KMS-11 (cell line): Measurements from ENCODE around the gene ABHD14A.

ENCODE experiments used
- H2AFZ ChIP-seq: fragments of 200-600 bp; sonication (generic); 2 replicates; pipeline ENCODE4 v1.6.1; 2016; ENCODE audit warnings: antibody characterized with exemption, mixed run types, low read depth
- H3K27ac ChIP-seq: fragments of 200-600 bp; sonication (generic); 2 replicates; pipeline ENCODE4 v1.6.1; 2016; ENCODE audit warnings: mild to moderate bottlenecking, mixed run types
- H3K27me3 ChIP-seq: fragments of 200-600 bp; sonication (generic); 2 replicates; pipeline ENCODE4 v1.6.1; 2017; ENCODE audit warnings: mild to moderate bottlenecking, low read depth, mixed run types, moderate library complexity; ENCODE audit not compliant: insufficient read depth
- H3K36me3 ChIP-seq: fragments of 200-600 bp; sonication (generic); 2 replicates; pipeline ENCODE4 v1.6.1; 2017; ENCODE audit warnings: mild to moderate bottlenecking, mixed run types; ENCODE audit not compliant: insufficient read depth
- H3K4me1 ChIP-seq: fragments of 200-600 bp; sonication (generic); 2 replicates; pipeline ENCODE4 v1.6.1; 2016; ENCODE audit warnings: mild to moderate bottlenecking, low read depth, mixed run types; ENCODE audit not compliant: poor library complexity, severe bottlenecking
- H3K4me2 ChIP-seq: fragments of 200-600 bp; sonication (generic); 2 replicates; pipeline ENCODE4 v1.7.0; 2016; ENCODE audit warnings: mild to moderate bottlenecking, mixed run types
- H3K4me3 ChIP-seq: fragments of 200-600 bp; sonication (generic); IDR thresholded peaks from 2 replicates; pipeline ENCODE4 v1.6.1; 2017; ENCODE audit warnings: low read depth, low read length, mixed read lengths; ENCODE audit not compliant: insufficient read depth
- H3K79me2 ChIP-seq: fragments of 200-600 bp; sonication (generic); 2 replicates; pipeline ENCODE4 v1.6.1; 2016; ENCODE audit warnings: low read depth, mixed run types; ENCODE audit not compliant: insufficient read depth
- H3K9ac ChIP-seq: fragments of 200-600 bp; sonication (generic); 2 replicates; pipeline ENCODE4 v1.6.1; 2016; ENCODE audit warnings: mild to moderate bottlenecking, mixed run types
- H4K20me1 ChIP-seq: fragments of 200-600 bp; sonication (generic); 2 replicates; pipeline ENCODE4 v1.6.1; 2016; ENCODE audit warnings: mild to moderate bottlenecking, mixed run types; ENCODE audit not compliant: insufficient read depth
- CTCF ChIP-seq: fragments of 200-600 bp; sonication (generic); conservative IDR thresholded peaks from 2 replicates; pipeline ENCODE4 v1.6.1; 2017; ENCODE audit warnings: low read depth, mild to moderate bottlenecking, antibody characterized with exemption, low read length, moderate library complexity, mixed read lengths

ABHD14A gene

GRCh38 chr3:52018319-52019000 is 43.6 kb downstream of the ABHD14A start:
- Histone ChIP-seq H3K9ac (no peak overlapping the region), H4K20me1 (no peaks in the 10 kb centered on the region), H3K4me1 (no peaks in the 10 kb centered on the region), H2AFZ (no peak overlapping the region), H3K36me3 (no peaks in the 10 kb centered on the region), H3K27me3 (no peaks in the 10 kb centered on the region), H3K27ac (no peak overlapping the region), H3K4me2 (no peak overlapping the region), H3K79me2 (no peaks in the 10 kb centered on the region), H3K4me3 (no peak overlapping the region)
- no peak for TF ChIP-seq CTCF

- H3K27me3 ChIP-seq: no peaks in the 10 kb centered on the region
- TF ChIP-seq CTCF: no peak
- H3K27ac ChIP-seq: no peak overlapping the region
- no peaks in the 10 kb centered on the region for H4K20me1 ChIP-seq
- H3K36me3 ChIP-seq: no peaks in the 10 kb centered on the region
- H2AFZ ChIP-seq: no peak overlapping the region
- H3K4me1 ChIP-seq: no peaks in the 10 kb centered on the region
- H3K79me2 ChIP-seq: no peaks in the 10 kb centered on the region
- no peak overlapping the region for H3K9ac ChIP-seq
- H3K4me3 ChIP-seq: no peak overlapping the region
- H3K4me2 ChIP-seq: no peak overlapping the region
These were observed 44.7 kb downstream of the ABHD14A start for GRCh38 chr3:52019352-52020080.

GRCh38 chr3:52020796-52021195 is 45.9 kb downstream of the ABHD14A start:
- H4K20me1 ChIP-seq: no peaks in the 10 kb centered on the region
- no peak overlapping the region for H3K27ac ChIP-seq
- TF ChIP-seq CTCF: no peak
- no peak overlapping the region for H3K4me2 ChIP-seq
- H3K79me2 ChIP-seq: no peaks in the 10 kb centered on the region
- H3K36me3 ChIP-seq: no peaks in the 10 kb centered on the region
- H2AFZ ChIP-seq: no peak overlapping the region
- H3K4me1 ChIP-seq: no peaks in the 10 kb centered on the region
- H3K9ac ChIP-seq: no peak overlapping the region
- H3K4me3 ChIP-seq: no peak overlapping the region
- H3K27me3 ChIP-seq: no peaks in the 10 kb centered on the region

- H3K79me2 ChIP-seq: no peaks in the 10 kb centered on the region
- no peak overlapping the region for H2AFZ ChIP-seq
- no peak for TF ChIP-seq CTCF
- H3K27ac ChIP-seq: no peak overlapping the region
- no peaks in the 10 kb centered on the region for H3K36me3 ChIP-seq
- H3K4me1 ChIP-seq: no peaks in the 10 kb centered on the region
- H3K9ac ChIP-seq: no peak overlapping the region
- no peak overlapping the region for H3K4me3 ChIP-seq
- H4K20me1 ChIP-seq: no peaks in the 10 kb centered on the region
- no peak overlapping the region for H3K4me2 ChIP-seq
- no peaks in the 10 kb centered on the region for H3K27me3 ChIP-seq
These were observed 46.8 kb downstream of the ABHD14A start for GRCh38 chr3:52021489-52022268.
